Measurements from ENCODE around the gene GGTLC1. TPM values are rescaled to one million over a fixed set of nuclear protein-coding genes. Genes with fewer than 3 reads are reported as not detected.
A peak's percentile ranks its signal among the peaks of the same experiment; 100 is the strongest.

GGTLC1 gene
- not detected in 2 replicates for total RNA-seq

- FAIRE-seq (no peak), DNase-seq (ENCODE audit: low read depth) (no peak)
- Histone ChIP-seq H3K27me3 (ENCODE audit: control insufficient read depth, insufficient read depth, low read length) (no peaks in the 10 kb centered on the region), H3K36me3 (ENCODE audit: control insufficient read depth, insufficient read depth, low read length) (no peaks in the 10 kb centered on the region), H3K4me3 (ENCODE audit: low read depth, low read length) (no peak within 1 kb of the TSS)
- TF ChIP-seq CTCF (IDR thresholded peaks at IDR 0.05; ENCODE audit: insufficient read depth, low read length, severe bottlenecking), result no peak
Observed at GRCh38 chr20:23988561-23988960, at the start of gene GGTLC1. Gene GGTLC1 (minus strand): TSS chr20:23988779. CDS start chr20:23986611, 2,168 bp downstream.

- Histone ChIP-seq H3K36me3 (ENCODE audit: control insufficient read depth, insufficient read depth, low read length) (no peaks in the 10 kb centered on the region), H3K27me3 (ENCODE audit: control insufficient read depth, insufficient read depth, low read length) (peaks cover 4% of the 10 kb centered on the region), H3K4me3 (ENCODE audit: low read depth, low read length) (no peak overlapping the region)
- DNase-seq (ENCODE audit: low read depth) (peak; percentile 88), FAIRE-seq (peak; percentile 83)
- TF ChIP-seq CTCF (IDR thresholded peaks at IDR 0.05; ENCODE audit: insufficient read depth, low read length, severe bottlenecking), result no peak
Observed at GRCh38 chr20:24034820-24035219, 46.2 kb upstream of the GGTLC1 start.

- H3K36me3 ChIP-seq (ENCODE audit: control insufficient read depth, insufficient read depth, low read length), result no peaks in the 10 kb centered on the region
- H3K4me3 ChIP-seq (ENCODE audit: low read depth, low read length), result no peak overlapping the region
- TF ChIP-seq CTCF (IDR thresholded peaks at IDR 0.05; ENCODE audit: insufficient read depth, low read length, severe bottlenecking), result no peak
- no peak for DNase-seq (ENCODE audit: low read depth)
- peaks cover 4% of the 10 kb centered on the region for H3K27me3 ChIP-seq (ENCODE audit: control insufficient read depth, insufficient read depth, low read length)
- FAIRE-seq, result no peak
Observed at GRCh38 chr20:24033565-24033964, 45.0 kb upstream of the GGTLC1 start.

GRCh38 chr20:24033151-24033550 lies 44.6 kb upstream of the GGTLC1 start:
- TF ChIP-seq CTCF (IDR thresholded peaks at IDR 0.05; ENCODE audit: insufficient read depth, low read length, severe bottlenecking), result no peak
- DNase-seq (ENCODE audit: low read depth) (no peak), FAIRE-seq (no peak)
- Histone ChIP-seq H3K27me3 (ENCODE audit: control insufficient read depth, insufficient read depth, low read length) (peaks cover 4% of the 10 kb centered on the region), H3K36me3 (ENCODE audit: control insufficient read depth, insufficient read depth, low read length) (no peaks in the 10 kb centered on the region), H3K4me3 (ENCODE audit: low read depth, low read length) (no peak overlapping the region)

- DNase-seq (ENCODE audit: low read depth) (no peak), FAIRE-seq (no peak)
- peaks cover 2% of the 10 kb centered on the region for H3K27me3 ChIP-seq (ENCODE audit: control insufficient read depth, insufficient read depth, low read length)
- TF ChIP-seq CTCF (IDR thresholded peaks at IDR 0.05; ENCODE audit: insufficient read depth, low read length, severe bottlenecking), result no peak
- H3K4me3 ChIP-seq (ENCODE audit: low read depth, low read length), result no peak overlapping the region
- H3K36me3 ChIP-seq (ENCODE audit: control insufficient read depth, insufficient read depth, low read length), result no peaks in the 10 kb centered on the region
Observed at GRCh38 chr20:24032400-24032898, 43.9 kb upstream of the GGTLC1 start.

GRCh38 chr20:24027229-24027628 lies 38.6 kb upstream of the GGTLC1 start:
- Histone ChIP-seq H3K27me3 (ENCODE audit: control insufficient read depth, insufficient read depth, low read length) (no peaks in the 10 kb centered on the region), H3K4me3 (ENCODE audit: low read depth, low read length) (no peak overlapping the region), H3K36me3 (ENCODE audit: control insufficient read depth, insufficient read depth, low read length) (no peaks in the 10 kb centered on the region)
- peak; percentile 45 for DNase-seq (ENCODE audit: low read depth)
- TF ChIP-seq CTCF (IDR thresholded peaks at IDR 0.05; ENCODE audit: insufficient read depth, low read length, severe bottlenecking), result no peak
- no peak for FAIRE-seq

Data from bronchial epithelial cell (primary cell).